Thyroid gland (tissue), 4 donors: ENCODE measurements around the gene C10orf62.

Source experiments
- CTCF ChIP-seq, 6 experiments: fragments of 200-600 bp in 3 of 6; fragments of 450-650 bp in 3 of 6; sonication (generic) in 3 of 6; IDR thresholded peaks; one replicate each; pipeline ENCODE4 v1.5.1; 2016 to 2019; ENCODE audit warnings: antibody characterized with exemption in 6 of 6, mild to moderate bottlenecking in 2 of 6, inconsistent platforms in 1 of 6, moderate library complexity in 1 of 6
- POLR2A ChIP-seq, 2 donors: fragments of 450-650 bp; IDR thresholded peaks; one replicate each; pipeline ENCODE4 v1.6.1; 2017; ENCODE audit warnings: antibody characterized with exemption in 2 of 2, mild to moderate bottlenecking in 2 of 2, moderate library complexity in 1 of 2

- TF ChIP-seq POLR2A (IDR thresholded peaks at IDR 0.05) (no peak), CTCF (IDR thresholded peaks at IDR 0.05) (no peak)
Observed at GRCh38 chr10:97590748-97591495, 1.4 kb downstream of the C10orf62 start.
